Neural cell (in vitro differentiated cells): ENCODE measurements around the gene RPUSD1. TPM values are rescaled to one million over a fixed set of nuclear protein-coding genes. Genes with fewer than 3 reads are reported as not detected.

Source experiments
- H2AFZ ChIP-seq: fragments of 200-600, 300-800 bp; sonication (generic), shearing (Covaris generic); 2 replicates; pipeline ENCODE4 v1.6.0; 2014; ENCODE audit warnings: low read depth, mild to moderate bottlenecking, antibody characterized with exemption, low read length, moderate library complexity
- H3F3A ChIP-seq: fragments of 200-600 bp; shearing (Covaris generic); 2 replicates; pipeline ENCODE4 v1.6.1; 2016; ENCODE audit warnings: mild to moderate bottlenecking, moderate library complexity, mixed read lengths, antibody characterized with exemption, low read length; ENCODE audit not compliant: insufficient read depth, poor library complexity, severe bottlenecking
- H3K27ac ChIP-seq: fragments of 200-600, 300-800 bp; sonication (generic), shearing (Covaris generic); 2 replicates; pipeline ENCODE4 v1.5.1; 2014; ENCODE audit warnings: mild to moderate bottlenecking, low read length, moderate library complexity
- H3K27me3 ChIP-seq: fragments of 300-800, 200-600 bp; sonication (generic), shearing (Covaris generic); 2 replicates; pipeline ENCODE4 v1.6.0; 2014; ENCODE audit warnings: mild to moderate bottlenecking, low read depth, low read length, moderate library complexity; ENCODE audit not compliant: insufficient read depth
- H3K36me3 ChIP-seq: fragments of 300-800, 200-600 bp; sonication (generic), shearing (Covaris generic); 2 replicates; pipeline ENCODE4 v1.5.1; 2014; ENCODE audit warnings: mild to moderate bottlenecking, antibody characterized with exemption, low read length, moderate library complexity; ENCODE audit not compliant: insufficient read depth
- H3K4me2 ChIP-seq: fragments of 300-800, 200-600 bp; sonication (generic), shearing (Covaris generic); 2 replicates; pipeline ENCODE4 v1.6.0; 2014; ENCODE audit warnings: mild to moderate bottlenecking, low read length
- H3K4me3 ChIP-seq: fragments of 300-800, 200-600 bp; sonication (generic), shearing (Covaris generic); 2 replicates; pipeline ENCODE4 v1.5.1; 2014; ENCODE audit warnings: mild to moderate bottlenecking, low read length, moderate library complexity
- H3K79me2 ChIP-seq: fragments of 200-600 bp; shearing (Covaris generic); replicated peaks from 2 replicates; pipeline ENCODE4 v1.6.0; 2014; ENCODE audit warnings: mild to moderate bottlenecking, low read length, moderate library complexity; ENCODE audit not compliant: insufficient read depth
- H3K9ac ChIP-seq: fragments of 300-800, 200-600 bp; sonication (generic), shearing (Covaris generic); 2 replicates; pipeline ENCODE4 v1.6.1; 2016; ENCODE audit warnings: mild to moderate bottlenecking, low read length, mixed read lengths
- H3K9me2 ChIP-seq: fragments of 200-600 bp; shearing (Covaris generic); 2 replicates; pipeline ENCODE4 v1.6.1; 2016; ENCODE audit warnings: mild to moderate bottlenecking, low read length, mixed read lengths; ENCODE audit not compliant: insufficient read depth
- H3K9me3 ChIP-seq: fragments of 200-600, 300-800 bp; sonication (generic), shearing (Covaris generic); 2 replicates; pipeline ENCODE4 v1.6.1; 2016; ENCODE audit warnings: mild to moderate bottlenecking, mixed run types, low read length, moderate library complexity, mixed read lengths
- H4K20me1 ChIP-seq: fragments of 200-600 bp; shearing (Covaris generic); 2 replicates; pipeline ENCODE4 v1.6.1; 2016; ENCODE audit warnings: mild to moderate bottlenecking, mixed run types; ENCODE audit not compliant: insufficient read depth
- CTCF ChIP-seq: fragments of 450-650 bp; IDR thresholded peaks from 2 replicates; pipeline ENCODE4 v1.5.1; 2014; ENCODE audit warnings: antibody characterized with exemption, mild to moderate bottlenecking, moderate library complexity; ENCODE audit not compliant: poor library complexity, severe bottlenecking
- EP300 ChIP-seq: fragments of 450-650 bp; conservative IDR thresholded peaks from 2 replicates; pipeline ENCODE4 v1.6.1; 2014; ENCODE audit warnings: antibody characterized with exemption, mild to moderate bottlenecking, moderate library complexity; ENCODE audit not compliant: poor library complexity, severe bottlenecking
- EZH2 ChIP-seq: fragments of 200-600, 300-800 bp; shearing (Covaris generic), sonication (generic); IDR thresholded peaks from 2 replicates; pipeline ENCODE4 v1.6.1; 2014; ENCODE audit warnings: antibody characterized with exemption, low read length, borderline replicate concordance, mild to moderate bottlenecking; ENCODE audit not compliant: insufficient read depth, poor library complexity, severe bottlenecking
- MXI1 ChIP-seq: fragments of 450-650 bp; conservative IDR thresholded peaks from 2 replicates; pipeline ENCODE4 v1.6.1; 2014; ENCODE audit warnings: antibody characterized with exemption, mild to moderate bottlenecking; ENCODE audit not compliant: poor library complexity, severe bottlenecking
- POLR2AphosphoS5 ChIP-seq: IDR thresholded peaks from 2 replicates; pipeline ENCODE4 v1.6.1; 2012
- RAD21 ChIP-seq: fragments of 450-650 bp; conservative IDR thresholded peaks from 2 replicates; pipeline ENCODE4 v1.6.1; 2014; ENCODE audit warnings: antibody characterized with exemption, mild to moderate bottlenecking, moderate library complexity
- REST ChIP-seq: IDR thresholded peaks from 2 replicates; pipeline ENCODE4 v1.6.1; 2012; ENCODE audit warnings: borderline replicate concordance
- SMC3 ChIP-seq: fragments of 450-650 bp; conservative IDR thresholded peaks from 2 replicates; pipeline ENCODE4 v1.6.1; 2014; ENCODE audit warnings: antibody characterized with exemption, mild to moderate bottlenecking, moderate library complexity; ENCODE audit not compliant: poor library complexity
- TAF1 ChIP-seq: IDR thresholded peaks from 2 replicates; pipeline ENCODE4 v1.6.1; 2012; ENCODE audit warnings: low read depth
- polyA plus RNA-seq: library from polyadenylated mRNA; depleted of rRNA; stranded (reverse); fragments of >200 nt; gene quantifications from 2 replicates; pipeline ENCODE4 v1.2.3, GENCODE V29; 2014

The RPUSD1 gene
- polyA plus RNA-seq, 1 donor from 2014 or later, result 42.4 TPM

DNA sequence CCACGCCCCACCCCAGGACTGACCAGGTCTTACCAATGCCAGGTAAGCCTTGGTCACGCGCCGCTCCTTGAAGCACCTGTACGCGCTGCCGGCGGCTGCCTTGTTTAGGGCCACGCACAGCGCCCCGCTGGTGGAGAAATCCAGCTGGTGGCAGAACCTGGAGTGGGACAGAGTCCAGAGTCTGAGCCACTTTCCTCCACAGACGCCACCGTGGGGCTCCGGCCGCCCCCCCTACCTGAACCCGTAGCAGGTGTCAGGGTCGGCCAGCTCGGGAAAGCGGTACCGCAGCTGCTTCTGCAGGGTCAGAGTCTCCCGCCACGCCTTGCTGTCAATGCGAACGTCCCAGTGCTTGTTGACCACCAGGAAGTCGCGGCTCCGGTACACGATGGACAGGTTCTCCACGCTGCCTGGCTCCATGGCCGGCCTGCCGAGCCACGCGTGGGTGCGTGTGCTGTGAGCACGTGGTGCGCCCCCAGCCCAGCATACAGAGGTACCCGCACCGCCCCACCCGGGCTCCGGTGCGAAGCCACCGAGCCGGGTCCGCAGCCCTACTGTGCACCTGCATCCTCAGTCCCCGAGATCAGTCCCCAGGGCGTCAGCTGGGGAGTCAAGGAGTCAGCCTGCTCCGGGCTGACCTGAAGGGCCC, 737 bp downstream of the RPUSD1 start:
- H3K27ac ChIP-seq, result no peak overlapping the region
- H3K79me2 ChIP-seq, result peaks cover 9% of the 10 kb centered on the region
- no peaks in the 10 kb centered on the region for H3K9me3 ChIP-seq
- no peaks in the 10 kb centered on the region for H3K9me2 ChIP-seq
- TF ChIP-seq EZH2 (no peak), SMC3 (no peak), MXI1 (no peak)
- H3K36me3 ChIP-seq, result no peaks in the 10 kb centered on the region
- peak overlapping the region; percentile 85 for H3K4me3 ChIP-seq
- no peaks in the 10 kb centered on the region for H4K20me1 ChIP-seq
- no peak overlapping the region for H2AFZ ChIP-seq
- no peaks in the 10 kb centered on the region for H3F3A ChIP-seq
- peak overlapping the region; percentile 78 for H3K4me2 ChIP-seq
- peak overlapping the region; percentile 72 for H3K9ac ChIP-seq
- H3K27me3 ChIP-seq, result no peaks in the 10 kb centered on the region

DNA sequence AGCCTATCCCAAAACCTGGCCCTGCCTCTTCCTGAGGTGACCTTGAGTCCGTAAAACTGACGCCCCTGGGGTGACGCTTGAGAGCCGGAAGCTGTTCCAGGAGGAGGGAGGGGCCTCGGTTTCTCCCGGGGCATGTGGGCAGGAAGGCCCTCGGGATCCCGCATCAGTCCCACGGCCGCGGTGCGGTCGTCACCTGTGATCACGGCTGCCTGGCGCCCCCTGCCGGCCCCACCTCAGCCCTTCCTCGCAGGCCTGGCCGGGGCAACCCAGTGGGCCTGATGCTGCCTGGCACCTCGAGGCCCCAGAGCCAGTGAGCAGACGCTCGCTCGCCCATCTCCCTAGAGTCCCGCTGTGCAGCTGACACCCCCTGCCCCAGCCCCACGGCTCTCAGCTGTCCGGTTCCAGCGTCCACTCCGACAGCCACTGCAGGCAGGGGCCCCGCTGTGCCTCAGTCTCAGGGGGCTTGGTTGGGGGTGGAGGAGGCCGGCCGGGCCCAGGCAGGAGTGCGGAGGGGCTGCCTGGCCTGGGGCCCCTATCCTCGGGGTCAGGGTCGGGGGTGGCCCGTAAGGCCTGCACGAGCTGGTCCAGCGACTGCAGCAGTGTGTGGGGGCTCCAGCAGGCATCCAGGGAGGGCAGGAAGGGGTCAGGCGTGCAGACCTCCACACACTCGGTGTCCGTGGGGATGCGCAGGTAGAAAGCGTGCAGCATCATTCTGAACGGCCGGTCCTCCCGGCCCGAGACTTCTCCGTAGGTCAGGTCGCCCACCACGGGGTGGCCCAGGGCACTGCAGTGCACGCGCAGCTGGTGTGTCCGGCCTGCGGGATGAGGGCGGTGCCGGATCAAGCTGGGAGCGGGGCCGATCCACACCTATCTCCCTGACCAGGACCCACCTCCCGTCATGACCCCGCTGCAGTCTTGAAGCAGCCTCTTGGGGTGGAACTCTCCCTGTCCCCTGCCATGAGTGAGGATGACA, 2.3 kb downstream of the RPUSD1 start:
- Histone ChIP-seq H3K79me2 (peaks cover 9% of the 10 kb centered on the region), H3K36me3 (no peaks in the 10 kb centered on the region), H3K27me3 (no peaks in the 10 kb centered on the region), H2AFZ (no peak overlapping the region), H3K27ac (no peak overlapping the region), H3K9me3 (no peaks in the 10 kb centered on the region), H3K4me3 (no peak overlapping the region), H3K4me2 (no peak overlapping the region), H4K20me1 (no peaks in the 10 kb centered on the region), H3F3A (no peaks in the 10 kb centered on the region), H3K9me2 (no peaks in the 10 kb centered on the region), H3K9ac (no peak overlapping the region)
- peak; percentile 78 for TF ChIP-seq CTCF
- no peak for TF ChIP-seq POLR2AphosphoS5
- no peak for TF ChIP-seq REST
- no peak for TF ChIP-seq MXI1
- peak; percentile 79 for TF ChIP-seq RAD21
- peak; percentile 81 for TF ChIP-seq SMC3
- no peak for TF ChIP-seq EZH2
- TF ChIP-seq EP300, result no peak
- TF ChIP-seq TAF1, result no peak
